Right lobe of liver (tissue), 4 donors: ENCODE results near the gene MXRA7.

ENCODE experiments used
- CTCF ChIP-seq, 4 donors: fragments of 200-600 bp in 3 of 4; fragments of 450-650 bp in 1 of 4; IDR thresholded peaks; one replicate each; pipeline versions ENCODE4 v1.5.1 to v1.8.0; 2016 to 2022; ENCODE audit warnings: antibody characterized with exemption in 4 of 4, mild to moderate bottlenecking in 2 of 4
- POLR2A ChIP-seq: fragments of 450-650 bp; IDR thresholded peaks from one replicate; pipeline ENCODE4 v1.6.1; 2017; ENCODE audit warnings: antibody characterized with exemption, mild to moderate bottlenecking
- donor health status: DM: no; HTN: no; CAD: no.
- donor health status: DM: no; HTN: no; CAD: no.
- donor health status: DM: no; HTN: yes; CAD: no.

DNA sequence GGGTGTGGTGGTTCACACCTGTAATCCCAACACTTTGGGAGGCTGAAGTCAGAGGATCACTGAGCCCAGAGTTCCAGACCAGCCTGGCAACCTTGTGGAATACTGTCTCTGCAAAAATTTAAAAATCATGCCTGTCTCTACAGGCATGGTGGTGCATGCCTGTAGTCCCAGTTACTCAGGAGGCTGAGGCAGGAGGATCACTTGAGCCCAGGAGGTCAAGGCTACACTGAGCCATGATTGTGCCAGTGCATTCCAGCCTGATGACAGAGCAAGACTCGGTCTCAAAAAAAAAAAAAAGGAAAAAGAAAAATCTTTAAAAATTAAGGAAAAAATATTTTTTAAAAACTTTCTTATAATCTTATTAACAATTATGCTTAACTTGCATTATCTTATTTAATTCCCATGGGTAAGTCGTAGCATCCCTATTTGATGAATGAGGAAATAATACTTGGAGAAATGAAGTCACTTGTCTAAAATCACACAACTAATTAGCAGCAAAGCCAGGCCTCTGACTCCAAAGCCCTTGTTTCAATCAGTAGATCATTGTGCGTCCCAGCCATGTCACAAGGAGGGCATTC lies 40.7 kb upstream of the MXRA7 start:
- TF ChIP-seq CTCF (IDR thresholded peaks at IDR 0.05): no peak
- no peak for TF ChIP-seq POLR2A
